HG03103 (cell line): ENCODE results near the gene MRPL42.

ENCODE experiments used
- ATAC-seq: cut with Tn5 transposase; IDR thresholded peaks from one replicate; pipeline ENCODE4 v1.9.1; 2021; ENCODE audit warnings: low read depth; ENCODE audit not compliant: unreplicated experiment

MRPL42 gene

GRCh38 chr12:93442411-93443340 lies 24.6 kb upstream of the MRPL42 start:
- no peak for ATAC-seq

DNA sequence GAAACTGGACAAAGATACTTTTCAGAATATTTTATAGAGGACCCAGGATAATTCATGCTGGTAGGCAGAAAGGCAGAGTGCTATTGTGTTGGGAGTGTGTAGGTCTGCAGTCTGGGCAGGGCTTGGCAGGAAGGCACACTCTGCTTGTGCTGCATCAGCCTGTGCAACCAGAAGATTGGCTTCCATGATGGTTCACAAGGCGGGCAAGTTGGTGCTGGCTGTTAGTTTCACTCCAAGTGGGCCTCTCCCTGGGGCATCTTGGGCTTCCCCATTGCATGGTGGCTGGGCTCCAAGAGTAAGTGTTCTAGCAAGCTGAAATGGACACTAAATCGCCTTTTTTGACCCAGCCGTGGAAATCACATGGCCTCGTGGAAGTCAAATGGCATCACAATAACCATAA lies 23.7 kb upstream of the MRPL42 start:
- ATAC-seq = no peak

GRCh38 chr12:93447555-93448290 lies 19.6 kb upstream of the MRPL42 start:
- no peak for ATAC-seq

- no peak for ATAC-seq
Observed at GRCh38 chr12:93448796-93449195, 18.5 kb upstream of the MRPL42 start.

GRCh38 chr12:93449277-93449676 lies 18.0 kb upstream of the MRPL42 start:
- peak; percentile 89 for ATAC-seq

DNA sequence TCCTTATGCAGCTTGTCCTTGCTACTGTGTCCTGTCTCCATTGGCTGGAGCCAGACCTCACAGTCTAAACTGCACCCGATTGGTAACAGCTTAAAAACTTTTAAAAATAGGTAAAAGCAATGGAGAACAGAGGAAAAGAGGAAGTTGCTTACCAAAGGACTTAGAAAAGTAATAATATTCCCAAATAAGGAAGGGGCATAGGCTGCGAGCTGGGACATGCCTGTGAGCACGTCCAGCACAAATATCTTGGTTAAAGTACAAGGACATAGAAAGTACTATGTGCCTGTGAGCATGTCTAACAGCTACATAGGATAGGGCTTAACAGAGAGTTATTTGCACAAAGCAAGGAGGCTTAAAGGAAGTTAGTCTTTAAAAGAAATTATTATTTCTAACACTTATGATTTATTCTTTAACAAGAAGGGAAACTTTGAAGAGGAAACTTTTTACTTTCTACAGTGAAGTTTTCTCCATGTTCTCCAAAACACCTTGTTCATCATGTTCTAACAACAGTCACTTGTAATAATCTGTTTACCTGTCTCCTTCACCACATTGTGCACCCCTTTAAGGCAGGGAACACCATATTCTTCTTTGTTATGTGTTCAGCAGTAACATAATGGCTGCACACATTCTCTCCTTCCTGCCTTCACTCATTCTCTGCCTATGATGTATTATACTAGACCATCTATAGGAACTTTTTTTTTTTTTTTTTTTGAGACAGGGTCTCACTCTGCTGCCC lies 15.7 kb upstream of the MRPL42 start:
- ATAC-seq = no peak

DNA sequence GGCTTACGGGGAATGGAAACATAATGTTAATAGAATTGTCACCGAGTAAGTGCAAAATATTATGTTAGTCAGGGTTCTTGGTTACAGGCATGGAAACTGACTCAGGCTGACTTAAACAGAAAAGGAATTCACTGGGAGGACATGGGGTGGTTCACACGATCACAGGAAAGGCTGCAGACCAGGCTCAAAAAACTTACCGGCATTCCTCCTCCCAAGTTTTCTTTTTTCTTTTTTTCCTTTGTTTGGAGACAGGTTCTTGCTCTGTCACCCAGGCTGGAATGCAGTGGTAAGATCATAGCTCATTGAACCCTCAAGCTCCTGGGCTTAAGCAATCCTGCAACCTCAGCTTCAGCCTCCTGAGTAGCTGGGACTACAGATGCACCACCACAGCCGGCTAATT lies 13.7 kb upstream of the MRPL42 start:
- ATAC-seq = no peak

GRCh38 chr12:93456077-93456476 lies 11.2 kb upstream of the MRPL42 start:
- no peak for ATAC-seq

GRCh38 chr12:93459097-93459496 lies 8.2 kb upstream of the MRPL42 start:
- no peak for ATAC-seq

DNA sequence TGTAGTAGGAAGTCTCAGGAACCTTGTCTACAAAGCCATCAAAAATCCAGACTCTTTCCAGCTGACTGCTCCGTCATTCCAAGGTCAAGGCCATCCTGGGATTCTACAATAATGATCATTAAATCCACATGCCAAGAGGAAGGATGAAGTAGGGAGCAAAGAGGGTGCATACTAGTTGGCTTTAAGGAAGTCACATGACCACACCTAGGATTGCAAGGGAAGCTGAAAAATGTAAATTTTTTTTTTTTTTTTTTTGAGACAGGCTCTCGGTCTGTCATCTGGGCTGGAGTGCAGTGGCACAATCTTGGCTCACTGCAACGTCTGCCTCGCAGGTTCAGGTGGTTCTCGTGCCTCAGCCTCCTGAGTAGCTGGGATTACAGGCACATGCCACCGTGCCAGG lies 7.3 kb upstream of the MRPL42 start:
- no peak for ATAC-seq

DNA sequence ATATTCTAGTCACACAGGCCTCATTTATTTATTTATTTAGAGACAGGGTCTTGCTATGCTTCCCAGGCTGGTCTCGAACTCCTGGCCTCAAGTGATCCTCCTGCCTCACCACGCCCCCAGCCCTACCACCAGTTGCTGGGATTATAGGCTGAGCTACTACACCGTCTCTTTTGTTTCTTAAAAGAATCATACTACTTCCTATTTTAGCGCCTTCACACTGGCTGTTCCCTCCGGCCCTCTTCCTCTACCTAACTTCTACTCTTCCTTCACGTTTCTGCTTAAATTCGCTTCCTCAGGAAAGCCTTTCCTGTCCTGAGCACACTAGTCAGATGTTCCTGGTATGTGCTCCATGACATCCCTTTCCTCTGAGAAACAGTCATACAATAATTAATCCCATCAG lies 6.4 kb upstream of the MRPL42 start:
- ATAC-seq = no peak

DNA sequence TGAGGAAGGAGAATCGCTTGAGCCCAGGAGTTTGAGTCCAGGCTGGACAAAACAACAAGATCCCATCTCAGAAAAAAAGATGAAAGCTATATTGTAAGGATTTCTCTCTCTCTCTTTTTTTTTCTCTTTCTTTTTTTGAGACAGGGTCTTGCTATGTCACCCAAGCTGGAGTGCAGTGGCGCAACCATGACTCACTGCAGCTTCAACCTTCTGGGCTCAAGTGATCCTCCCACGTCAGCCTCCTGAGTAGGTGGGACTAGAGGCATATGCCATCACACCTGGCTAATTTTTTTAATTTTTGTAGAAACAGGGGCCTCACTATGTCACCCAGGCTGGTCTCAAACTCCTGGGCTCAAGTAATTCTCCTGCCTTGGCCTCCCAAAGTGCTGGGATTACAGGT lies 5.8 kb upstream of the MRPL42 start:
- no peak for ATAC-seq

DNA sequence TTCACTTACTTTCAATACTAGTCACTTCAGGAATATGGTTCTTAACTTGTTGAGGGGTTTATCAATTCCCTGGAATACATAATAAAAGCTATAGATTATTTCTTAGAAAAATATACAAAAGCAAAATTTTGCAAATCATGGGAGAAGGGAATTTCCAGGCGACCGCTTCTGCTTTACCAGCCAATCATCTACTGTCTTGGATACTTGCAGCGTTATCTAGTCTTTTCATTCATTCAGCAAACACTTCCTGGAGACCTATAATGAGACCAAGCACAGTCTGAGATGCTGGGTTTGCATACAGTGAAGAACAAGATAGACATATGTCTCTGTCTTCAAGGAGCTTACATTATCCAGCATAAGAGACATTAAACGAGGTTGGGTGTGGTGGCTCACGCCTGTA lies 1.5 kb upstream of the MRPL42 start:
- ATAC-seq = no peak

- ATAC-seq = no peak
Observed at GRCh38 chr12:93466625-93467350, 526 bp upstream of the MRPL42 start.

GRCh38 chr12:93468008-93468371 lies 676 bp downstream of the MRPL42 start:
- no peak for ATAC-seq

GRCh38 chr12:93469386-93469785 lies 2.1 kb downstream of the MRPL42 start:
- ATAC-seq = no peak

GRCh38 chr12:93476555-93476954 lies 9.2 kb downstream of the MRPL42 start:
- no peak for ATAC-seq

GRCh38 chr12:93482721-93483120 lies 15.4 kb downstream of the MRPL42 start:
- no peak for ATAC-seq

GRCh38 chr12:93483151-93483807 lies 16.0 kb downstream of the MRPL42 start:
- ATAC-seq = no peak
